Fibroblast of the aortic adventitia (primary cell): Measurements from ENCODE around the gene C6orf58. TPM values are rescaled to one million over a fixed set of nuclear protein-coding genes. Genes with fewer than 3 reads are reported as not detected.

Experiments
- DNase-seq: peaks from one replicate; pipeline ENCODE4 v3.0.0-alpha.2; 2010; ENCODE audit warnings: low read depth
- H3K4me3 ChIP-seq: 2 replicates; pipeline ENCODE4 v1.5.1; 2011; ENCODE audit warnings: low read depth, mild to moderate bottlenecking, control low read depth, low read length, moderate library complexity
- CTCF ChIP-seq: IDR thresholded peaks from 2 replicates; pipeline ENCODE4 v1.5.1; 2011; ENCODE audit warnings: mild to moderate bottlenecking, low read length, control low read depth, inconsistent platforms; ENCODE audit not compliant: insufficient read depth
- total RNA-seq: library from RNA; depleted of rRNA; stranded (reverse); fragments of >200 nt; gene quantifications from 2 replicates; pipeline ENCODE4 v1.2.3, GENCODE V29; 2012; ENCODE audit warnings: low replicate concordance

Gene C6orf58
- total RNA-seq: not detected in 2 replicates

GRCh38 chr6:127576874-127577273 is at the start of gene C6orf58:
C6orf58 (plus strand) TSS chr6:127577174; CDS start chr6:127577186, 12 bp downstream.
- TF ChIP-seq CTCF: no peak
- DNase-seq: no peak
- no peak within 1 kb of the TSS for H3K4me3 ChIP-seq

- no peak for DNase-seq
- H3K4me3 ChIP-seq: no peak overlapping the region
- TF ChIP-seq CTCF: no peak
Measured at GRCh38 chr6:127533011-127533410, 44.0 kb upstream of the C6orf58 start.

GRCh38 chr6:127533736-127534135 is 43.2 kb upstream of the C6orf58 start:
- no peak for TF ChIP-seq CTCF
- no peak overlapping the region for H3K4me3 ChIP-seq
- DNase-seq: no peak

GRCh38 chr6:127538750-127539264 is 38.2 kb upstream of the C6orf58 start:
- no peak for DNase-seq
- H3K4me3 ChIP-seq: no peak overlapping the region
- no peak for TF ChIP-seq CTCF

- H3K4me3 ChIP-seq: no peak overlapping the region
- peak; percentile 6 for TF ChIP-seq CTCF
- DNase-seq: peak; percentile 66
Measured at GRCh38 chr6:127539272-127539671, 37.7 kb upstream of the C6orf58 start.

DNA sequence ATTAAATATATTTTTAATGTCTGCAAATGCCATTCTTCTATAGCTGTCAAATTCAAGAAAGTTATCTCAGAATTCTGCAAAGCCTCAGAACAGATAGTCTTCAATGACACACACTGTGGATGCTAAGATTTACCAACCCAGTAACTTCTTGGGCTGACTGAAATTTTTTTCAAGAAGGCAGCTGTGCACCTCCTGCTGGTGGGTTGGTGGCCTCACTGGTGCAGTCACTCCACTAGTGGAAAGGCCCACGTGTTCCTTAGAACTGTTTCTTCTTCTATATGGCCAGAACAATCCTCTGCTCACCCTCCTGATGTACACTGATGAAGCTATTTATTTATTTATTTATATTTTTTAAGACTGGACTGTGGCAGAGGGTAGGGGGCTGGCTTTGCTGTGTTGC is 29.8 kb upstream of the C6orf58 start:
- DNase-seq: no peak
- no peak overlapping the region for H3K4me3 ChIP-seq
- TF ChIP-seq CTCF: peak; percentile 23

DNA sequence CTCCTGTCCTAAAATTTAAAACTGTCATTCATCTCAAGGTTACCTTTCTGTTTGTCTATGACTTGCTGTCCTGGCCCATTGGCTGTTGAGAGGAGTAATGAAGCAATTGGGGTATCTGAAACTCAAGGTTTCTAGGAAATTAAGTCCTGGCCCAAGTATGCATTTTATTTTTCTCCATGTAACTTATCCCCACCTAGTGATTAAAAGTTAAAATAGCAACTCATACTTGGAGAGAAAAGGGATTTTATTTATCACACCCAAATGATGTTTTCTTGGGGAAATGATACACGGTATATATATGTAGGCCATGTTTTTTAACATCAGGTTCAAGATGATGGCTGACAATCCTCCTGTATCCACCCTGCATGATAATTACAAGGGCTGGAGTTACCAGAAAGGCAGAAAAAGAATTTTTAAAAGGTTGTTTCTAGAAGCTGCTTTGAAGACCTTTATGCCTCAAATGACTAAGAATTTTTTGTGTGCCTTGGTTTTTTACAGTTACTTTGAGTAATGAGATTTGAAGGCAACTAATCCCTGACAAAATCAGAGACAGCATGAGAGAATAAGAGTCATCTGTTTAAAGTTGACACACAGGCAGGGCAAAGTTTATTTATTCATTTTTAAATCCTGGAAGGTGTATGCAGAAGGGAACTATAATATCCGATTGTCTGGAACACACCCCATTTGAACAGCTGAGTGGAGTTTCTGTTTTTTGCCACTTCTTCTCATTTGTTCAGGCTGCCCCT is 28.9 kb upstream of the C6orf58 start:
- peak; percentile 32 for DNase-seq
- peak; percentile 46 for TF ChIP-seq CTCF
- no peak overlapping the region for H3K4me3 ChIP-seq
